Stimulated activated CD8-positive, alpha-beta memory T cell treated with anti-CD3 and anti-CD28 coated beads, Interleukin-4, amount 100 ng/mL, for 48 hours (primary cell): Measurements from ENCODE around the gene HOXA2.

Experiments used
- DNase-seq: peaks from one replicate; pipeline ENCODE4 v3.0.0-alpha.2; 2020

The HOXA2 gene

GRCh38 chr7:27111042-27111750, 8.7 kb upstream of the HOXA2 start:
- no peak for DNase-seq

GRCh38 chr7:27110186-27111031, 7.9 kb upstream of the HOXA2 start:
- DNase-seq, result no peak

- no peak for DNase-seq
Observed at GRCh38 chr7:27109466-27110185, 7.1 kb upstream of the HOXA2 start.

- DNase-seq, result no peak
Observed at GRCh38 chr7:27108390-27109127, 6.1 kb upstream of the HOXA2 start.

- DNase-seq, result no peak
Observed at GRCh38 chr7:27107391-27108381, 5.2 kb upstream of the HOXA2 start.

- no peak for DNase-seq
Observed at GRCh38 chr7:27106901-27107240, 4.4 kb upstream of the HOXA2 start.

GRCh38 chr7:27106181-27106900, 3.9 kb upstream of the HOXA2 start:
- no peak for DNase-seq

- no peak for DNase-seq
Observed at GRCh38 chr7:27105301-27106031, 3.0 kb upstream of the HOXA2 start.

GRCh38 chr7:27104341-27105058, 2.0 kb upstream of the HOXA2 start:
- no peak for DNase-seq

- DNase-seq, result no peak
Observed at GRCh38 chr7:27103489-27104226, 1.2 kb upstream of the HOXA2 start.

GRCh38 chr7:27101957-27102580, 414 bp downstream of the HOXA2 start:
- DNase-seq, result no peak

GRCh38 chr7:27101171-27101956, 1.1 kb downstream of the HOXA2 start:
- no peak for DNase-seq

- no peak for DNase-seq
Observed at GRCh38 chr7:27100694-27101170, 1.8 kb downstream of the HOXA2 start.

- no peak for DNase-seq
Observed at GRCh38 chr7:27099453-27100370, 2.8 kb downstream of the HOXA2 start.

GRCh38 chr7:27098578-27099451, 3.7 kb downstream of the HOXA2 start:
- no peak for DNase-seq
